ENCODE measurements around the gene CAPN5. TPM values are rescaled to one million over a fixed set of nuclear protein-coding genes. Genes with fewer than 3 reads are reported as not detected.

The CAPN5 gene
- total and polyA plus RNA-seq, 11 donors = 1.1 to 4.5 (median 2.1) TPM

DNA sequence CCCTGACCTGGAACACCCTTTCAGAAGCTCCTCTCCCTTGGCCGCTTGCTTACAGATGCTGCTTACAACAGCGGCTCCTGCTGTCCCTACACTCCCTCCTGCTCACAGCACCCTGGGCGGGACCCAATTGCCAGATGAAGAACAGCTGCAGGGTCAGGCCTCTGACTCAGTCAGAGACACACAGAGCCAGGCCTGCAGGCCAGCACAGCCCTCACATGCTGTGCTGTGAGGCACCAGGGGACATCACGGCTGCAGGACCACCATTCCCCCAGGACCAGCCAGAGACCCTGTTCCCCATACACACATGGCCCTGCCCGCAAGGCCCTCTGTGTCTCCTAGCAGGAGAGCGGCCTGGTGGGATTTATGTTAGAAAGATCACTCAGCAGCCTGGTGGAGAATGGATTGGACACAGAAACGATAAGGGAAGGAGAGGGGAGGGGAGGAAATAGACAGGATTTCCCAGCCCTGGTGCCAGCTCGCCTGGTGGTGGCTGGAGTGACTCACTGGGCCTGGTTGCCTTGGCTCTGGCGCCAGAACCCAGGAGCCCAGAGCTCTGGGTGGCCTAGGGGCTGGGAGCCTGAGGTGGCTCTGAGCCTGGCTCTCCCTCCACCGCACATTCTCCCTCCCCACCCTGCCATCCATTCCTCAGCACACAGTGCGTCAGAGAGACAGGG, 6.7 kb downstream of the CAPN5 start:
- intact Hi-C loops (cut with DNase I) = no loop called here
- H3K4me1 ChIP-seq = peaks cover 0 to 30% (median 20%) of the 10 kb centered on the region in 12 donors
- H3K36me3 ChIP-seq = no peaks in the 10 kb centered on the region
- peak overlapping the region in 1 of 12 donors; percentile 4 for H3K4me3 ChIP-seq
- DNase-seq = peak; percentile 83 to 92 (median 86)
- no peaks in the 10 kb centered on the region for H3K27me3 ChIP-seq
- H3K9me3 ChIP-seq = peaks cover 0 to 6% (median 0%) of the 10 kb centered on the region in 12 donors
- H3K27ac ChIP-seq = peak overlapping the region; percentile 54 to 87 (median 76)
- TF ChIP-seq, protein P1, sequence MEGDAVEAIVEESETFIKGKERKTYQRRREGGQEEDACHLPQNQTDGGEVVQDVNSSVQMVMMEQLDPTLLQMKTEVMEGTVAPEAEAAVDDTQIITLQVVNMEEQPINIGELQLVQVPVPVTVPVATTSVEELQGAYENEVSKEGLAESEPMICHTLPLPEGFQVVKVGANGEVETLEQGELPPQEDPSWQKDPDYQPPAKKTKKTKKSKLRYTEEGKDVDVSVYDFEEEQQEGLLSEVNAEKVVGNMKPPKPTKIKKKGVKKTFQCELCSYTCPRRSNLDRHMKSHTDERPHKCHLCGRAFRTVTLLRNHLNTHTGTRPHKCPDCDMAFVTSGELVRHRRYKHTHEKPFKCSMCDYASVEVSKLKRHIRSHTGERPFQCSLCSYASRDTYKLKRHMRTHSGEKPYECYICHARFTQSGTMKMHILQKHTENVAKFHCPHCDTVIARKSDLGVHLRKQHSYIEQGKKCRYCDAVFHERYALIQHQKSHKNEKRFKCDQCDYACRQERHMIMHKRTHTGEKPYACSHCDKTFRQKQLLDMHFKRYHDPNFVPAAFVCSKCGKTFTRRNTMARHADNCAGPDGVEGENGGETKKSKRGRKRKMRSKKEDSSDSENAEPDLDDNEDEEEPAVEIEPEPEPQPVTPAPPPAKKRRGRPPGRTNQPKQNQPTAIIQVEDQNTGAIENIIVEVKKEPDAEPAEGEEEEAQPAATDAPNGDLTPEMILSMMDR (IDR thresholded peaks at IDR 0.05) = peak in 10 of 12 donors; percentile 9 to 67 (median 26)
- TF ChIP-seq POLR2A (IDR thresholded peaks at IDR 0.05) = peak in 1 of 2 donors; percentile 32
- peak; percentile 83 to 98 (median 96) for ATAC-seq
- WGBS, 4 donors = 54 to 72% (median 61%) methylated on average over 10 to 11 of the region's 11 CpGs

DNA sequence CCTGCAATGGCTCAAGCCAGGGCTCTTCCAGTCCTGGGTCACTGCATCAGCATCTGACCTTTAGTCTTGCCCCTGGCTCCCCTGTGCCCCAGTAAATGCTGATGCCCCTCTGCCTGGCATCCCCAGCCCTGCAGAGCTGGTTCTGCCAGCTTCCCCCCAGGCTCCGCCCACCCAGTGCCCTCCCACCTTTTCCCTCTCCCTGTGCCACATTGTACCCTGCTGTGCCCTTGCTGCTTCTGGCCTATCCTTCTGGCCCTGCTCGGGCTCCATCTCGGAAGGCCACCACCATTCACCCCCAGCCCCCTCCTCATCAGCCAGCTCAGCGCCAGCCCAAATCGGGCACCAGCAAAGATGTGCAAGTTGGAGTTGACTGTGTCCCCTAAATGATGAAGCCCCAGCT, 7.4 kb downstream of the CAPN5 start:
- Histone ChIP-seq H3K27me3 (no peaks in the 10 kb centered on the region), H3K27ac (peak overlapping the region; percentile 54 to 87 (median 76)), H3K4me3 (no peak overlapping the region), H3K4me1 (peaks cover 0 to 30% (median 20%) of the 10 kb centered on the region in 12 donors), H3K36me3 (no peaks in the 10 kb centered on the region), H3K9me3 (peaks cover 0 to 8% (median 0%) of the 10 kb centered on the region in 12 donors)
- DNase-seq (peak in 1 of 5 donors; percentile 20), ATAC-seq (no peak)
- 88 to 97% (median 96%) methylated on average over 5 of the region's 5 CpGs for WGBS, 4 donors
- TF ChIP-seq, protein P1 (IDR thresholded peaks at IDR 0.05) = no peak
- TF ChIP-seq POLR2A (IDR thresholded peaks at IDR 0.05) = no peak
- intact Hi-C loops (cut with DNase I) = no loop called here

DNA sequence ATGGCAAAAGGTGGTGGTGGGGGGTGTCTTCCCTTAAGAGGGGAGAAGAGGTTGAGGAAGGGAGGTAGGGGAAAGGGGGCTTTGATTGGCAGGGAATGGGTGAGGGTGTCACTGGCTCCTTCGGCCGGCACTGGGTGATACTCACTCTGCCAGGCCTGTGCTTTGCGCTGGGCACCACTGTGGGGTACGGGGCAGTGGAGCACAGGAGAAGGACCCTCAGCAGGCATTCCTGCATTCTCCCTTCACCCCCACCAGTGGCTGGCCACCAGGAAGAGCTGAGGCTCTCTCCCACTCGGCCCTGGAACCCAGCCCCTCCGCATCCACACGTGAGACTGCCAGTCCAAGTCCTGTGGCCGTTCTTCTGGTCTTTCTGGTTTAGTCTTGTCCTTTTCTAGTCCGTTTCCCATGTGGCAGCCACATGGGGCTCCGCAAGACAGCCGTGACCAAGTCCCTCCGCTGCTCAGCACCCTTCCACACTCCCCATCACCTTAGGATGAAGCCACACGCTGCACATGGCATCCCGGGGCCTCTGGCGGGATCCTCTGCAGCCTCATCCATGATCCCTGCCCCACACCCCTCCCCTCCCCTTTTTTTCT, 8.0 kb downstream of the CAPN5 start:
- intact Hi-C loops (cut with DNase I) = no loop called here
- no peak overlapping the region for H3K4me3 ChIP-seq
- ATAC-seq = no peak

More for the DNA sequence above, 8.0 kb downstream of the CAPN5 start:
- Histone ChIP-seq H3K27ac (peak overlapping the region in 9 of 12 donors; percentile 60 to 87 (median 78)), H3K36me3 (no peaks in the 10 kb centered on the region), H3K4me1 (peaks cover 0 to 30% (median 20%) of the 10 kb centered on the region in 12 donors), H3K27me3 (no peaks in the 10 kb centered on the region), H3K9me3 (peaks cover 0 to 8% (median 0%) of the 10 kb centered on the region in 12 donors)
- TF ChIP-seq POLR2A (IDR thresholded peaks at IDR 0.05) = no peak
- TF ChIP-seq, protein P1 (IDR thresholded peaks at IDR 0.05) = no peak
- WGBS, 4 donors = 79 to 94% (median 93%) methylated on average over 13 to 15 of the region's 15 CpGs
- no peak for DNase-seq
